MM.1S (cell line): ENCODE measurements around the gene UGT2B17.

ENCODE experiments used
- CTCF ChIP-seq: fragments of 300-600 bp; sonication (generic); IDR thresholded peaks from 2 replicates; pipeline ENCODE4 v1.5.1; 2016; ENCODE audit warnings: antibody characterized with exemption, low read length, mixed read lengths
- EZH2 ChIP-seq: fragments of 300-600 bp; sonication (generic); optimal IDR thresholded peaks from 2 replicates; pipeline ENCODE3; 2017; ENCODE audit warnings: low read depth, mild to moderate bottlenecking, antibody characterized with exemption, low read length, mixed read lengths
- EZH2phosphoT487 ChIP-seq: fragments of 300-600 bp; sonication (generic); IDR thresholded peaks from 2 replicates; pipeline ENCODE4 v1.6.1; 2018; ENCODE audit warnings: antibody characterized with exemption, low read length

GRCh38 chr4:68494688-68495087, 81.4 kb downstream of the UGT2B17 start:
- TF ChIP-seq CTCF, result no peak
- TF ChIP-seq EZH2, result no peak
- no peak for TF ChIP-seq EZH2phosphoT487
